HCT116 (cell line): ENCODE results near the gene AQP6. TPM values are rescaled to one million over a fixed set of nuclear protein-coding genes. Genes with fewer than 3 reads are reported as not detected.

Experiments
- ATAC-seq: fragments of 200-7000 bp; cut with Tn5 transposase; 2 replicates; pipeline ENCODE4 v1.9.1; 2020; ENCODE audit warnings: mild to moderate bottlenecking, moderate library complexity
- BruUV-seq: library from RNA; stranded (reverse); fragments of 400-500 nt; replicated peaks from 2 replicates; lab custom pipeline; 2021; lab: Mats Ljungman, UMichigan
- CTCF ChIA-PET: fragments of 300-600 bp; sonication (Branson Sonifier 250); formaldehyde crosslinking; loops from one replicate; lab custom pipeline; 2021; ENCODE audit warnings: antibody characterized with exemption; lab: Charles Lee
- POLR2A ChIA-PET: fragments of 300-600, 350-600 bp; sonication (Branson Sonifier 250); formaldehyde crosslinking; loops from one replicate; lab custom pipeline; 2021; ENCODE audit warnings: antibody characterized with exemption; lab: Charles Lee
- RAD21 ChIA-PET, 2 experiments: fragments of 300-600 bp; sonication (Branson Sonifier 250); formaldehyde crosslinking; loops; one replicate each; lab custom pipeline; 2023; ENCODE audit warnings: low total read pairs in 2 of 2; ENCODE audit not compliant: uncharacterized antibody in 2 of 2, unreplicated experiment in 2 of 2, low non-redundant PET in 1 of 2; lab: Charles Lee
- DNase-seq: peaks from one replicate; pipeline ENCODE4 v3.0.0-alpha.2; 2010; ENCODE audit warnings: low read depth, low spot score
- H2AFZ ChIP-seq: fragments of 200-600 bp; shearing (Covaris generic), sonication (generic); 2 replicates; pipeline ENCODE4 v1.6.1; 2017; ENCODE audit warnings: low read depth, mixed run types, mixed read lengths, antibody characterized with exemption, low read length; ENCODE audit not compliant: poor library complexity, severe bottlenecking
- H3K27ac ChIP-seq: 2 replicates; pipeline ENCODE4 v1.5.1; 2012; ENCODE audit warnings: low read depth, low read length
- H3K27me3 ChIP-seq: fragments of 200-600 bp; sonication (generic); 2 replicates; pipeline ENCODE4 v1.6.1; 2016; ENCODE audit warnings: mixed run types, low read length, mixed read lengths; ENCODE audit not compliant: insufficient read depth
- H3K36me3 ChIP-seq, 2 experiments: fragments of 200-500 bp in 1 of 2; fragments of 200-600 bp in 1 of 2; sonication (Bioruptor generic) in 1 of 2; sonication (generic) in 1 of 2; 2 replicates each; pipeline versions ENCODE4 v1.5.1 to v1.6.1; 2014 to 2016; ENCODE audit warnings: low read length in 2 of 2, inconsistent platforms in 1 of 2, mixed read lengths in 1 of 2, mixed run types in 1 of 2; ENCODE audit not compliant: insufficient read depth in 2 of 2, control insufficient read depth in 1 of 2
- H3K4me1 ChIP-seq, 2 experiments: fragments of 200-600 bp in 1 of 2; sonication (generic) in 1 of 2; 2 replicates each; pipeline versions ENCODE4 v1.5.1 to v1.6.1; 2012 to 2017; ENCODE audit warnings: low read length in 2 of 2, inconsistent platforms in 1 of 2, mild to moderate bottlenecking in 1 of 2, mixed read lengths in 1 of 2, mixed run types in 1 of 2, moderate library complexity in 1 of 2; ENCODE audit not compliant: insufficient read depth in 2 of 2, control insufficient read depth in 1 of 2
- H3K4me2 ChIP-seq: fragments of 200-600 bp; sonication (generic); 2 replicates; pipeline ENCODE4 v1.6.1; 2017; ENCODE audit warnings: mixed run types, low read length, mixed read lengths
- H3K4me3 ChIP-seq, 2 experiments: fragments of 200-600 bp in 1 of 2; sonication (generic) in 1 of 2; replicated peaks in 1 of 2; 2 replicates each; pipeline ENCODE4 v1.5.1; 2011 to 2016; ENCODE audit warnings: low read length in 2 of 2, control low read depth in 1 of 2, low read depth in 1 of 2, mild to moderate bottlenecking in 1 of 2, mixed read lengths in 1 of 2, mixed run types in 1 of 2
- H3K79me2 ChIP-seq: fragments of 200-600 bp; sonication (generic); 2 replicates; pipeline ENCODE4 v1.6.1; 2017; ENCODE audit warnings: mild to moderate bottlenecking, mixed run types, low read length, moderate library complexity, mixed read lengths; ENCODE audit not compliant: insufficient read depth
- H3K9ac ChIP-seq: fragments of 200-600 bp; sonication (generic); 2 replicates; pipeline ENCODE4 v1.6.1; 2016; ENCODE audit warnings: low read length, mixed read lengths
- H3K9me2 ChIP-seq: fragments of 200-600 bp; sonication (generic), shearing (Covaris generic); 2 replicates; pipeline ENCODE4 v1.6.1; 2017; ENCODE audit warnings: mixed run types, mild to moderate bottlenecking, moderate library complexity; ENCODE audit not compliant: insufficient read depth
- H3K9me3 ChIP-seq, 2 experiments: fragments of 200-500 bp in 1 of 2; fragments of 200-600 bp in 1 of 2; sonication (Bioruptor generic) in 1 of 2; sonication (generic) in 1 of 2; 2 replicates each; pipeline ENCODE4 v1.6.1; 2014 to 2017; ENCODE audit warnings: low read length in 2 of 2, mixed read lengths in 2 of 2, inconsistent platforms in 1 of 2, low read depth in 1 of 2, mild to moderate bottlenecking in 1 of 2, mixed run types in 1 of 2, moderate library complexity in 1 of 2; ENCODE audit not compliant: control insufficient read depth in 1 of 2, insufficient read depth in 1 of 2
- H4K20me1 ChIP-seq: fragments of 200-600 bp; sonication (generic), shearing (Covaris generic); 2 replicates; pipeline ENCODE4 v1.6.1; 2017; ENCODE audit warnings: mixed run types, mild to moderate bottlenecking, moderate library complexity; ENCODE audit not compliant: insufficient read depth
- EGR1 ChIP-seq: IDR thresholded peaks from 2 replicates; pipeline ENCODE4 v1.6.1; 2012; ENCODE audit warnings: low read depth
- ELF1 ChIP-seq: IDR thresholded peaks from 2 replicates; pipeline ENCODE4 v1.6.1; 2012; ENCODE audit warnings: low read depth, borderline replicate concordance
- POLR2A ChIP-seq: IDR thresholded peaks from 2 replicates; pipeline ENCODE4 v1.7.0; 2011; ENCODE audit warnings: borderline replicate concordance; ENCODE audit not compliant: insufficient read depth, insufficient read length; ENCODE audit errors: extremely low read depth
- SP1 ChIP-seq: IDR thresholded peaks from 2 replicates; pipeline ENCODE4 v1.6.1; 2012; ENCODE audit warnings: low read depth
- YY1 ChIP-seq: IDR thresholded peaks from 2 replicates; pipeline ENCODE4 v1.6.1; 2011; ENCODE audit warnings: low read length, low read depth, moderate library complexity, mild to moderate bottlenecking; ENCODE audit not compliant: insufficient replicate concordance; ENCODE audit errors: extremely low read depth
- ZNF274 ChIP-seq: fragments of 200-500 bp; sonication (Bioruptor generic); IDR thresholded peaks from 2 replicates; pipeline ENCODE4 v1.6.1; 2014; ENCODE audit warnings: mild to moderate bottlenecking, low read depth, low read length, inconsistent platforms
- intact Hi-C: fragments of 100-400 bp; cut with micrococcal nuclease; formaldehyde crosslinking; loops from 2 replicates; pipeline ENCODE4 v1.10.0; 2022
- total RNA-seq: library from RNA; stranded (reverse); gene quantifications from one replicate; pipeline ENCODE4 v1.2.1, GENCODE V29; 2021; ENCODE audit not compliant: unreplicated experiment

Gene AQP6
- total RNA-seq, 1 experiment from 2014 or later = not detected

- H2AFZ ChIP-seq = no peak overlapping the region
- DNase-seq = no peak
- ChIA-PET RAD21 (no interaction called here), POLR2A (no interaction called here), CTCF (interaction anchor here (1.5 kb wide), 1 partner anchor 38 kb away, joined by 3 read pairs; no protein-coding TSS in a partner anchor)
- no peaks in the 10 kb centered on the region for H3K27me3 ChIP-seq
- no peak overlapping the region for H3K4me2 ChIP-seq
- no peak overlapping the region for H3K9ac ChIP-seq
- H3K4me3 ChIP-seq = no peak overlapping the region
- BruUV-seq = no TSS peak
- no peak for ATAC-seq
- peaks cover 11% of the 10 kb centered on the region; the same call in 1 of the 2 replicates for H4K20me1 ChIP-seq
- no peaks in the 10 kb centered on the region for H3K9me3 ChIP-seq
- H3K4me1 ChIP-seq = no peaks in the 10 kb centered on the region
- H3K79me2 ChIP-seq = peaks cover 67% of the 10 kb centered on the region
- peaks cover 45 to 67% of the 10 kb centered on the region in 2 experiments for H3K36me3 ChIP-seq
- TF ChIP-seq YY1 = no peak
- TF ChIP-seq EGR1 = no peak
- intact Hi-C loops = no loop called here
- H3K27ac ChIP-seq = no peak overlapping the region
- H3K9me2 ChIP-seq = no peaks in the 10 kb centered on the region
Observed at GRCh38 chr12:50005175-50005574, 32.4 kb downstream of the AQP6 start.

- H3K79me2 ChIP-seq = peaks cover 78% of the 10 kb centered on the region
- H2AFZ ChIP-seq = no peak overlapping the region
- H3K27me3 ChIP-seq = no peaks in the 10 kb centered on the region
- no peak for TF ChIP-seq SP1
- TF ChIP-seq ELF1 = no peak
- no peak for TF ChIP-seq POLR2A
- no peak for TF ChIP-seq ZNF274
- TF ChIP-seq, all 23 proteins: peak for 0
- no peak overlapping the region for H3K9ac ChIP-seq
- no peaks in the 10 kb centered on the region for H3K9me2 ChIP-seq
- no peak overlapping the region for H3K27ac ChIP-seq
- H3K4me1 ChIP-seq = no peaks in the 10 kb centered on the region
- no peaks in the 10 kb centered on the region for H3K9me3 ChIP-seq
- ChIA-PET RAD21 (no interaction called here), POLR2A (no interaction called here), CTCF (interaction anchor here (1.5 kb wide), 1 partner anchor 39 kb away, joined by 3 read pairs; no protein-coding TSS in a partner anchor)
- peaks cover 34 to 56% of the 10 kb centered on the region in 2 experiments for H3K36me3 ChIP-seq
- no peak for ATAC-seq
- peaks cover 11% of the 10 kb centered on the region; the same call in 1 of the 2 replicates for H4K20me1 ChIP-seq
- H3K4me2 ChIP-seq = no peak overlapping the region
- no peak for DNase-seq
- no TSS peak for BruUV-seq
- H3K4me3 ChIP-seq = no peak overlapping the region
- intact Hi-C loops = no loop called here
Observed at GRCh38 chr12:50006280-50006679, 33.5 kb downstream of the AQP6 start.
